SU-DHL-6 (cell line): ENCODE results near the gene LDB2.

ENCODE experiments used
- EZH2phosphoT487 ChIP-seq: fragments of 200-600 bp; sonication (generic), shearing (Covaris generic); conservative IDR thresholded peaks from 2 replicates; pipeline ENCODE4 v1.6.1; 2018; ENCODE audit warnings: mild to moderate bottlenecking, antibody characterized with exemption, low read length, moderate library complexity, mixed read lengths
- TF ChIP-seq, protein P1 (sequence below): fragments of 200-600 bp; sonication (generic); IDR thresholded peaks from one replicate; pipeline ENCODE4 v1.5.1; 2017; ENCODE audit warnings: antibody characterized with exemption, mild to moderate bottlenecking, low read length, moderate library complexity; ENCODE audit not compliant: insufficient read depth, poor library complexity, severe bottlenecking

DNA sequence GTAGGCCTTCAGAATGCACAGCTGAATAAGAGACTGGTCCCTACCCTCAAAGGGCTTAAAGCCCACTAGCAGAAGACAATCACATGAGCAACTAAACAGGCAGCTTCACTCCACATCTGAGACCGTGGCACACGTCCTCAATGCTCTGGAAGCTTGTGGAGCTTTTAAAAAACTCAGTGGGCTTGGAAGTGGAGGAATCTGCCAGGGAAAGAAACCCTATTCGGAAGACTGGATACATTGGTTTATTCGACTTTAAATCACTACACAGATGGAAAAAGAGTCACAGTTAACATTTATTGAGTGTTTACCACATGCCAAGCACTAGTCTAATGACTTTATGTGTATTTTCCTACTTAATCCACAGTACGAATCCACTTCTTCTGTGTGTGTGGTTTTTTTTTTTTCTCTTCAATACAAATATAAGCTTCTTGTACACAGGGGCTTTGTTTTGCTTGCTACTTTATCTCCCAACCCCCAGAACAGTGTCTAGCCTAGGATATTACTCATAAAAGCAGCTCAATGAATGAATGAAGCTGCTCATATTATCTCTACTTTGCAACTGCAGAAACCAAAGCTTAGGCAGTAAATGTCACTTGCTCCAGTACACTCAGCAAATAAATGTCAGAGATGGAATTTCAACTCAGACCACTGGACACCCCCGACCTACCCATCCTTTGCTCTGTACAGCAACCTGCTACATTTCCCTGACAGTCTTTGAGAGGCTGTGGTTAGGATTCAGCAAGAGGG, 137.7 kb downstream of the LDB2 start:
- TF ChIP-seq, protein P1, sequence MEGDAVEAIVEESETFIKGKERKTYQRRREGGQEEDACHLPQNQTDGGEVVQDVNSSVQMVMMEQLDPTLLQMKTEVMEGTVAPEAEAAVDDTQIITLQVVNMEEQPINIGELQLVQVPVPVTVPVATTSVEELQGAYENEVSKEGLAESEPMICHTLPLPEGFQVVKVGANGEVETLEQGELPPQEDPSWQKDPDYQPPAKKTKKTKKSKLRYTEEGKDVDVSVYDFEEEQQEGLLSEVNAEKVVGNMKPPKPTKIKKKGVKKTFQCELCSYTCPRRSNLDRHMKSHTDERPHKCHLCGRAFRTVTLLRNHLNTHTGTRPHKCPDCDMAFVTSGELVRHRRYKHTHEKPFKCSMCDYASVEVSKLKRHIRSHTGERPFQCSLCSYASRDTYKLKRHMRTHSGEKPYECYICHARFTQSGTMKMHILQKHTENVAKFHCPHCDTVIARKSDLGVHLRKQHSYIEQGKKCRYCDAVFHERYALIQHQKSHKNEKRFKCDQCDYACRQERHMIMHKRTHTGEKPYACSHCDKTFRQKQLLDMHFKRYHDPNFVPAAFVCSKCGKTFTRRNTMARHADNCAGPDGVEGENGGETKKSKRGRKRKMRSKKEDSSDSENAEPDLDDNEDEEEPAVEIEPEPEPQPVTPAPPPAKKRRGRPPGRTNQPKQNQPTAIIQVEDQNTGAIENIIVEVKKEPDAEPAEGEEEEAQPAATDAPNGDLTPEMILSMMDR = no peak
- no peak for TF ChIP-seq EZH2phosphoT487
